Left ventricle myocardium inferior (tissue), 1 donor: ENCODE measurements around the gene HDAC3. TPM values are rescaled to one million over a fixed set of nuclear protein-coding genes. Genes with fewer than 3 reads are reported as not detected.

Experiments
- DNase-seq: peaks from one replicate; pipeline ENCODE4 v3.0.0-alpha.2; 2020
- H3K27ac ChIP-seq: fragments of 200-600 bp; replicated peaks from 2 replicates; pipeline ENCODE4 v1.8.0; 2021
- H3K27me3 ChIP-seq: fragments of 200-600 bp; 2 replicates; pipeline ENCODE4 v1.8.0; 2021; ENCODE audit warnings: low read depth
- H3K36me3 ChIP-seq: fragments of 200-600 bp; 2 replicates; pipeline ENCODE4 v1.8.0; 2021
- H3K4me1 ChIP-seq: fragments of 200-600 bp; 2 replicates; pipeline ENCODE4 v1.8.0; 2021
- H3K4me3 ChIP-seq: fragments of 200-600 bp; 2 replicates; pipeline ENCODE4 v1.8.0; 2021; ENCODE audit warnings: mild to moderate bottlenecking, moderate library complexity
- H3K9me3 ChIP-seq: fragments of 200-600 bp; replicated peaks from 2 replicates; pipeline ENCODE4 v1.8.0; 2021
- intact Hi-C: fragments of 100-400 bp; cut with micrococcal nuclease; formaldehyde crosslinking; loops from one replicate; pipeline ENCODE4 v1.11.0; 2022
- total RNA-seq: library from RNA; stranded (reverse); fragmentation: NEBNext Ultra II Directional; extraction: Animal tissue kit (Norgen Biotek cat#: 25700); gene quantifications from one replicate; pipeline ENCODE4 v1.2.1, GENCODE V29; 2021
- TF ChIP-seq, protein P1 (sequence below): fragments of 200-600 bp; IDR thresholded peaks from 2 replicates; pipeline ENCODE4 v1.8.0; 2021; ENCODE audit warnings: antibody characterized with exemption, mild to moderate bottlenecking, borderline replicate concordance
- donor health status: DM: no; HTN: yes; CAD: no; lungs with severe emphysema.

The HDAC3 gene
- total RNA-seq, 1 donor from 2014 or later = 27.4 TPM

DNA sequence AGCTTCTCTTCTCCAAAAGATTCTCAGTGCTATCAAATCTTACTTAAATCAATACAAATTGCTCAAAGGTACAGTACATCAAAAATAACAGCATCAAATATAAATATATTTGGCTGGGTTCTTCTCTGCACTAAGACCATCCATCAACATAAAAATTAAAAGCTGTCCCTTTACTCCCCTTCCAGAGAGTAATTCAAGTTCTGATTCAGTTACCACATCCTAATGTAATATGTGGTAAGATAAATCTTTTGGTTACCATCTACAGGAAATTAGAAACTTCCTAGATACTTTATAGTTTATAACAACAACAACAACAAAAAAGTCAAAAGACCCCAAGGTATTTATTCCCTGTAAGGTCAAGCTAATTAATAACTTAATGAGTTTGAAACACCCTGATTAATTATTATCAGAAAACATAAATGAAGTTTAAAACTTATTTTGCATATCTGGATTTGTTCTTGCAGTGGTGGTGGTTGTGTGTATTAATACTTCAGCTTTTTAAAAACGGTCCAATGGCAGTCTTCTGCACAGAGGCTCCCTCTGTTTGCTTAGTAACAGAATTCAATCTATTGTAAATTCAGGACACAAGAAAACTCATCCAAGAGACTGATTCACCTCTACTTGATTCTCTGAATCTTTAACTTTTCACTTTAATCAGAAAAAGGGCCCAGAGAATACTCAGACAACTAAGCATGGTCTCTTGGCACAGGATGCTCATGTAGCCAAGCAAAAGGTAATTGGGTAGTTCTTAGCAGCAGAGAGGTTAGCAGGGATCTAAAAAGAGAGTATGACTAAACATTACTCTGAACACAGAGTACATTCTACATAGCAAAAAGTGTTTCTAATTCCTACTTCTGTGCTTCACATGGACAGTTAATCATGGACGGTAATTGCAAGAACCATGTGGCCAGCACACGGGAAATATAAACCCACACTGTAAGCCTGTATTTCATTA lies 38.0 kb downstream of the HDAC3 start:
- intact Hi-C loops = no loop called here
- no peak overlapping the region for H3K4me3 ChIP-seq
- H3K4me1 ChIP-seq = peaks cover 66% of the 10 kb centered on the region
- peaks cover 3% of the 10 kb centered on the region for H3K36me3 ChIP-seq
- no peaks in the 10 kb centered on the region for H3K27me3 ChIP-seq
- no peak for DNase-seq
- H3K9me3 ChIP-seq = peaks cover 9% of the 10 kb centered on the region
- peak overlapping the region; percentile 87 for H3K27ac ChIP-seq
- TF ChIP-seq, protein P1, sequence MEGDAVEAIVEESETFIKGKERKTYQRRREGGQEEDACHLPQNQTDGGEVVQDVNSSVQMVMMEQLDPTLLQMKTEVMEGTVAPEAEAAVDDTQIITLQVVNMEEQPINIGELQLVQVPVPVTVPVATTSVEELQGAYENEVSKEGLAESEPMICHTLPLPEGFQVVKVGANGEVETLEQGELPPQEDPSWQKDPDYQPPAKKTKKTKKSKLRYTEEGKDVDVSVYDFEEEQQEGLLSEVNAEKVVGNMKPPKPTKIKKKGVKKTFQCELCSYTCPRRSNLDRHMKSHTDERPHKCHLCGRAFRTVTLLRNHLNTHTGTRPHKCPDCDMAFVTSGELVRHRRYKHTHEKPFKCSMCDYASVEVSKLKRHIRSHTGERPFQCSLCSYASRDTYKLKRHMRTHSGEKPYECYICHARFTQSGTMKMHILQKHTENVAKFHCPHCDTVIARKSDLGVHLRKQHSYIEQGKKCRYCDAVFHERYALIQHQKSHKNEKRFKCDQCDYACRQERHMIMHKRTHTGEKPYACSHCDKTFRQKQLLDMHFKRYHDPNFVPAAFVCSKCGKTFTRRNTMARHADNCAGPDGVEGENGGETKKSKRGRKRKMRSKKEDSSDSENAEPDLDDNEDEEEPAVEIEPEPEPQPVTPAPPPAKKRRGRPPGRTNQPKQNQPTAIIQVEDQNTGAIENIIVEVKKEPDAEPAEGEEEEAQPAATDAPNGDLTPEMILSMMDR = no peak

DNA sequence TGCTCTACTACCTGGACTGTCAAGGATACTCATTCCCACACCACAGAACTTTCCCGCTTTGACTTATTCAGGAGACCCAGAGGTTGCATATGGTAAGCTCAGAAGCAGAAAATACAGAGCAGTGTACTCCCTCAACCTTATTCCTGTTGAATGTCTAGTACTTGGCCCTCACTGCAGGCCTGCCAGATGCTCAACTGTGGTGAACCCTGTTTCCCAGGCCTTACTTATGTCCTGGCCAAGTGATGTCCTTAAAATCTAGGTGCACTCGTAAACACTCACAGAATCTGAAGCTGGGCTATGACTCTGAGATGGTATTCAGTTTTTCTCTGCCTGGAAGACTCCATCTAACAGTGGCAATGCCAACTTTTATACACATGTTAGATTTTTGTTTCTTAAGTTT lies 38.8 kb downstream of the HDAC3 start:
- Histone ChIP-seq H3K4me1 (peaks cover 57% of the 10 kb centered on the region), H3K9me3 (peaks cover 9% of the 10 kb centered on the region), H3K4me3 (no peak overlapping the region), H3K36me3 (peaks cover 6% of the 10 kb centered on the region), H3K27ac (peak overlapping the region; percentile 87), H3K27me3 (no peaks in the 10 kb centered on the region)
- DNase-seq = no peak
- intact Hi-C loops = no loop called here
- TF ChIP-seq, protein P1 = no peak

DNA sequence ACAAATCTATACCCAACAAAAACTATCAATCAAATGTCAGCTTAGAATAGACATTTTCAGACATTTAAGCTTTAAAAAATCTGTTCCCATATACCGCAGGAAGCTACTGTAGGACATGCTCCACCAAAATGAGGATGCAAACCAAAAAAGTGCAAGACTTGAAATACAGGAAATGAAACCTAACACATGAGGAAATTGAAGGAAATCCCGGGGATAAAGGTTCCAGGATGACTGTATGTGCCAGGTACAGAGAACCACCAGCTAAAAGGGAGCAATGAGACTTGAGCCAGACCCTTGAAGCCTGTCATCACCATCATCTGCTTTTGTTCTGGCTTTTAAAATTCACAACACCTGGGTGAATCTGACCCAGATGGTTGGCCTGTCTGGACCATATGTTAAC lies 39.3 kb downstream of the HDAC3 start:
- intact Hi-C loops = no loop called here
- no peaks in the 10 kb centered on the region for H3K27me3 ChIP-seq
- H3K4me1 ChIP-seq = peaks cover 56% of the 10 kb centered on the region
- TF ChIP-seq, protein P1 = no peak
- H3K9me3 ChIP-seq = peaks cover 9% of the 10 kb centered on the region
- DNase-seq = no peak
- no peak overlapping the region for H3K4me3 ChIP-seq
- peak overlapping the region; percentile 87 for H3K27ac ChIP-seq
- peaks cover 6% of the 10 kb centered on the region for H3K36me3 ChIP-seq

DNA sequence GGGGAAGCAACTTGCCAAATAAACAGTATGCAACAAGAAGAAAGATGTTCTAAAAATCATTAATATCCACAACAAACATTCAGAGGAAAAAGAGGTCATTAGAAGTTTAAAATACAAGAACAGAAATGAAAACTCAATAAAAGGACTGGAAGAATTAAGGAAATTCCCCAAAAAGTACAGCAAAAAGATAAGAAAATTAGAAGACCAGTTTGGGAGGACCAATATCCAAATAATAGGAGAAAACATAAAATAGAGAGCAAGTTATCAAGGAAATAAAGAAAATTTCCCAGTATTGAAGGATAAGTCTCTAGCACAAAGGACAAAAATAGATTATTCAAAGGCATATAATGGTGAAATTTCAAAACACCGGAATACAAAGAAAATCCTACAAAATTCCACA lies 39.8 kb downstream of the HDAC3 start:
- Histone ChIP-seq H3K36me3 (peaks cover 6% of the 10 kb centered on the region), H3K4me3 (no peak overlapping the region), H3K27me3 (no peaks in the 10 kb centered on the region), H3K9me3 (peaks cover 9% of the 10 kb centered on the region), H3K4me1 (peaks cover 55% of the 10 kb centered on the region), H3K27ac (peak overlapping the region; percentile 87)
- TF ChIP-seq, protein P1 = no peak
- intact Hi-C loops = no loop called here
- DNase-seq = no peak

DNA sequence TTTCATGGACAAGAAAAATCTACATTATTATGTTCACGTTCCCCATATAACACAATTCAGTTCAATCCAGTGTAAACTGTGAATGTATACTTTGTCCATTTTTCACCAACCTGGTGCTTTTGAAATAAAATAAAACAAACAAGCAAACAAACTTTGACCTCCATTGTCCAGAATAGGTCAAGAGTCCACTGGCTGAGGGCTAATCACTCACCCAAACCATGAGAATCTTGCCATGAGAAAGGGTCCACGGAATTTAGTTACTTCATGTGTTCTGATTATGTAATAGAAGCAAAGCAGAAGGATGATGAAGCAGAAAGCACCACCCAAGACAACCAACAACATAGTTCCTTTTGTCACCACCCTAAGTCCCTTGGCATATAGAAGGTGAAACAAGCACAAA lies 46.5 kb downstream of the HDAC3 start:
- intact Hi-C loops = no loop called here
- TF ChIP-seq, protein P1 = no peak
- no peak for DNase-seq
- H3K4me3 ChIP-seq = no peak overlapping the region
- H3K4me1 ChIP-seq = peaks cover 7% of the 10 kb centered on the region
- H3K27ac ChIP-seq = no peak overlapping the region
- H3K9me3 ChIP-seq = no peaks in the 10 kb centered on the region
- peaks cover 29% of the 10 kb centered on the region for H3K36me3 ChIP-seq
- H3K27me3 ChIP-seq = no peaks in the 10 kb centered on the region
